ENCODE data around the gene MAPK7.

The MAPK7 gene

DNA sequence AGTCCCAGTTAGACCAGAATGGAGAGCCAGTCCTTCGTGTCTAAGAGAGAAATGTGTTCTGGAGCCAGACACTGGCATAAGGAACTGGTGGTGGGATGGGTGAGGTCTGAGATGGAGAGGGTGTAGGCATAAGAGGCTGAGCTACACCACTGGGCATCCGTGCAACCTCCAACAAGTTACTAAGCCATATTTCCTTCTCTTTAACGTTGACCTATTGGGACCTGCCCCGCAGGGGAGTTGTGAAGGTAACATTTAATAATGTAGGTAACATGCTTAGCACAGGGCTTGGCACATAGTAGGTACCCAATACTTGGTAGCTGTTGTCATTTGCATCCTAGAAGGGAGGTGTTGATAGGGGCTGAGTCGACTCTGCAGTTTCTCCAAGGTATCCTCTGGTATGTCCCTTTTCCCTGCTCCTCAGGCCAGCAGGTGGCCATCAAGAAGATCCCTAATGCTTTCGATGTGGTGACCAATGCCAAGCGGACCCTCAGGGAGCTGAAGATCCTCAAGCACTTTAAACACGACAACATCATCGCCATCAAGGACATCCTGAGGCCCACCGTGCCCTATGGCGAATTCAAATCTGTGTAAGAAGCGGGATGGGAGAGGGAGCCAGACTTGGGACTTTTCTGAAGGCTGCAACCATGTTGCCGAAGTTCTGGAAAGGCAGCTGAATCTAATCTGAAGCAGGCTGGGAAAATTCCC lies 1.2 kb downstream of the MAPK7 start:
- H3K4me3 ChIP-seq, result peak overlapping the region; percentile 95
- H3K9ac ChIP-seq (ENCODE audit: insufficient read length), result peak overlapping the region; percentile 85
- DNase-seq (ENCODE audit: low read depth, low spot score), result no peak
- no peak for TF ChIP-seq EZH2 (IDR thresholded peaks at IDR 0.05)
- TF ChIP-seq POLR2AphosphoS5 (IDR thresholded peaks at IDR 0.05; ENCODE audit: borderline replicate concordance, low read depth, low read length), result no peak; the same call in 1 of the 2 replicates
- no peak for TF ChIP-seq FOXP2 (optimal IDR thresholded peaks at IDR 0.05; ENCODE audit: control extremely low read depth, extremely low read length, insufficient read depth)
- 0 out of 2 replicates have a peak overlapping the region, but pooled peaks have one; percentile 14 for H3K27ac ChIP-seq
- H3K9me3 ChIP-seq (ENCODE audit: low read depth, low read length), result no peaks in the 10 kb centered on the region
- H3K36me3 ChIP-seq (ENCODE audit: insufficient read depth, low read length), result peaks cover 40% of the 10 kb centered on the region

GRCh38 chr17:19380481-19381301 lies 2.4 kb downstream of the MAPK7 start:
- Histone ChIP-seq H3K4me3 (no peak overlapping the region), H3K9me3 (ENCODE audit: low read depth, low read length) (no peaks in the 10 kb centered on the region), H3K9ac (ENCODE audit: insufficient read length) (no peak overlapping the region), H3K36me3 (ENCODE audit: insufficient read depth, low read length) (peaks cover 50% of the 10 kb centered on the region), H3K27ac (0 out of 2 replicates have a peak overlapping the region, but pooled peaks have one; percentile 14)
- no peak for DNase-seq (ENCODE audit: low read depth, low spot score)
- TF ChIP-seq FOXP2 (optimal IDR thresholded peaks at IDR 0.05; ENCODE audit: control extremely low read depth, extremely low read length, insufficient read depth) (no peak), EZH2 (IDR thresholded peaks at IDR 0.05) (no peak), POLR2AphosphoS5 (IDR thresholded peaks at IDR 0.05; ENCODE audit: borderline replicate concordance, low read depth, low read length) (no peak)

GRCh38 chr17:19381361-19381740 lies 3.1 kb downstream of the MAPK7 start:
- H3K9me3 ChIP-seq (ENCODE audit: low read depth, low read length), result no peaks in the 10 kb centered on the region
- H3K4me3 ChIP-seq, result no peak overlapping the region
- no peak overlapping the region for H3K9ac ChIP-seq (ENCODE audit: insufficient read length)
- H3K27ac ChIP-seq, result no peak overlapping the region
- TF ChIP-seq FOXP2 (optimal IDR thresholded peaks at IDR 0.05; ENCODE audit: control extremely low read depth, extremely low read length, insufficient read depth) (no peak), EZH2 (IDR thresholded peaks at IDR 0.05) (no peak), POLR2AphosphoS5 (IDR thresholded peaks at IDR 0.05; ENCODE audit: borderline replicate concordance, low read depth, low read length) (no peak)
- DNase-seq (ENCODE audit: low read depth, low spot score), result no peak
- peaks cover 56% of the 10 kb centered on the region for H3K36me3 ChIP-seq (ENCODE audit: insufficient read depth, low read length)

GRCh38 chr17:19381741-19382444 lies 3.6 kb downstream of the MAPK7 start:
- peak overlapping the region; percentile 71 for H3K27ac ChIP-seq
- H3K4me3 ChIP-seq, result no peak overlapping the region
- no peak overlapping the region for H3K9ac ChIP-seq (ENCODE audit: insufficient read length)
- peaks cover 58% of the 10 kb centered on the region for H3K36me3 ChIP-seq (ENCODE audit: insufficient read depth, low read length)
- H3K9me3 ChIP-seq (ENCODE audit: low read depth, low read length), result no peaks in the 10 kb centered on the region
- TF ChIP-seq FOXP2 (optimal IDR thresholded peaks at IDR 0.05; ENCODE audit: control extremely low read depth, extremely low read length, insufficient read depth), result no peak
- TF ChIP-seq EZH2 (IDR thresholded peaks at IDR 0.05), result no peak
- no peak for TF ChIP-seq POLR2AphosphoS5 (IDR thresholded peaks at IDR 0.05; ENCODE audit: borderline replicate concordance, low read depth, low read length)
- no peak for DNase-seq (ENCODE audit: low read depth, low spot score)

GRCh38 chr17:19382531-19383444 lies 4.5 kb downstream of the MAPK7 start:
- H3K36me3 ChIP-seq (ENCODE audit: insufficient read depth, low read length), result peaks cover 58% of the 10 kb centered on the region
- H3K9ac ChIP-seq (ENCODE audit: insufficient read length), result no peak overlapping the region
- no peak for TF ChIP-seq EZH2 (IDR thresholded peaks at IDR 0.05)
- peak; percentile 8 for TF ChIP-seq FOXP2 (optimal IDR thresholded peaks at IDR 0.05; ENCODE audit: control extremely low read depth, extremely low read length, insufficient read depth)
- DNase-seq (ENCODE audit: low read depth, low spot score), result no peak
- H3K9me3 ChIP-seq (ENCODE audit: low read depth, low read length), result no peaks in the 10 kb centered on the region
- H3K27ac ChIP-seq, result peak overlapping the region; percentile 94; the same call in 1 of the 2 replicates
- no peak overlapping the region for H3K4me3 ChIP-seq

GRCh38 chr17:19383681-19384470 lies 5.6 kb downstream of the MAPK7 start:
- no peaks in the 10 kb centered on the region for H3K9me3 ChIP-seq (ENCODE audit: low read depth, low read length)
- peaks cover 58% of the 10 kb centered on the region for H3K36me3 ChIP-seq (ENCODE audit: insufficient read depth, low read length)
- DNase-seq (ENCODE audit: low read depth, low spot score), result no peak
- peak overlapping the region; percentile 94 for H3K27ac ChIP-seq
- peak overlapping the region; percentile 37 for H3K9ac ChIP-seq (ENCODE audit: insufficient read length)
- TF ChIP-seq POLR2AphosphoS5 (IDR thresholded peaks at IDR 0.05; ENCODE audit: borderline replicate concordance, low read depth, low read length), result no peak
- no peak for TF ChIP-seq EZH2 (IDR thresholded peaks at IDR 0.05)
- H3K4me3 ChIP-seq, result peak overlapping the region; percentile 84
